HepG2 (cell line): ENCODE measurements around the gene SCFD1. TPM values are rescaled to one million over a fixed set of nuclear protein-coding genes. Genes with fewer than 3 reads are reported as not detected.

Experiments used
- ATAC-seq: fragments of 200-7000 bp; cut with Tn5 transposase; 3 replicates; pipeline ENCODE4 v1.9.1; 2020; ENCODE audit warnings: mild to moderate bottlenecking, moderate library complexity
- BruUV-seq: library from RNA; stranded (reverse); fragments of 400-500 nt; replicated peaks from 2 replicates; lab custom pipeline; 2021; lab: Mats Ljungman, UMichigan
- CTCF ChIA-PET: fragments of 300-600 bp; formaldehyde crosslinking; extraction: SDS; loops from one replicate; lab custom pipeline; 2021; ENCODE audit warnings: low total read pairs, inconsistent platforms, low intra/inter-chr PET ratio; lab: Yijun Ruan, JAX
- POLR2A ChIA-PET: fragments of 350-600 bp; sonication (Branson Sonifier 250); formaldehyde crosslinking; loops from one replicate; lab custom pipeline; 2020; ENCODE audit warnings: antibody characterized with exemption, inconsistent platforms; lab: Yijun Ruan, JAX
- DNase-seq: peaks from one replicate; pipeline ENCODE4 v3.0.0-alpha.2; 2015; ENCODE audit warnings: low spot score
- FAIRE-seq: peaks from 3 replicates; lab custom pipeline; 2011; peaks lifted over from hg19 to GRCh38; lab: Jason Lieb, UNC
- H2AFZ ChIP-seq: one replicate; pipeline ENCODE4 v1.6.1; 2011; ENCODE audit warnings: low read length, inconsistent platforms
- H3K27ac ChIP-seq: fragments of 300-600 bp; 3 replicates; pipeline ENCODE4 v1.8.0; 2011; ENCODE audit warnings: mixed run types, mild to moderate bottlenecking, mixed read lengths, low read length, inconsistent platforms; ENCODE audit not compliant: insufficient read depth; ENCODE audit errors: extremely low read length
- H3K27me3 ChIP-seq, 2 experiments: fragments of 200-600 bp in 1 of 2; 2 replicates in 1 of 2; 3 replicates in 1 of 2; pipeline versions ENCODE4 v1.6.0 to v1.8.0; 2011; ENCODE audit warnings: low read length in 2 of 2, mild to moderate bottlenecking in 2 of 2, moderate library complexity in 2 of 2, inconsistent platforms in 1 of 2; ENCODE audit not compliant: insufficient read depth in 2 of 2, control insufficient read depth in 1 of 2
- H3K36me3 ChIP-seq, 2 experiments: fragments of 200-600 bp in 1 of 2; replicated peaks in 1 of 2; 2 replicates in 1 of 2; 3 replicates in 1 of 2; pipeline versions ENCODE4 v1.5.1 to v1.8.0; 2011; ENCODE audit warnings: low read length in 2 of 2, inconsistent platforms in 1 of 2; ENCODE audit not compliant: insufficient read depth in 2 of 2, control insufficient read depth in 1 of 2
- H3K4me1 ChIP-seq: 2 replicates; pipeline ENCODE4 v1.5.1; 2012; ENCODE audit warnings: low read length, inconsistent platforms; ENCODE audit not compliant: insufficient read depth
- H3K4me2 ChIP-seq: 2 replicates; pipeline ENCODE4 v1.6.0; 2011; ENCODE audit warnings: low read depth, low read length, inconsistent platforms
- H3K4me3 ChIP-seq, 3 experiments: fragments of 200-600 bp in 1 of 3; sonication (generic), shearing (Covaris generic) in 1 of 3; replicated peaks in 1 of 3; 2 replicates each; pipeline ENCODE4 v1.5.1; 2011 to 2016; ENCODE audit warnings: low read length in 3 of 3, inconsistent platforms in 2 of 3, low read depth in 2 of 3, mild to moderate bottlenecking in 2 of 3, control low read depth in 1 of 3, mixed read lengths in 1 of 3; ENCODE audit not compliant: insufficient read depth in 1 of 3
- H3K79me2 ChIP-seq: one replicate; pipeline ENCODE4 v1.6.1; 2011; ENCODE audit warnings: low read length, inconsistent platforms; ENCODE audit not compliant: insufficient read depth
- H3K9ac ChIP-seq: 2 replicates; pipeline ENCODE4 v1.6.0; 2011; ENCODE audit warnings: mild to moderate bottlenecking, low read depth, low read length, inconsistent platforms; ENCODE audit not compliant: insufficient read depth
- H3K9me3 ChIP-seq: 2 replicates; pipeline ENCODE4 v1.5.1; 2012; ENCODE audit warnings: mild to moderate bottlenecking, low read length
- H4K20me1 ChIP-seq: 2 replicates; pipeline ENCODE4 v1.6.0; 2011; ENCODE audit warnings: inconsistent platforms, mild to moderate bottlenecking, low read length, moderate library complexity; ENCODE audit not compliant: insufficient read depth
- ARID5B ChIP-seq: IDR thresholded peaks from 2 replicates; pipeline ENCODE4 v1.4.0; 2020; ENCODE audit warnings: mild to moderate bottlenecking, missing genetic modification reagents
- CEBPB ChIP-seq: IDR thresholded peaks from 2 replicates; pipeline ENCODE4 v1.6.1; 2011; ENCODE audit warnings: low read depth, low read length, improper control_type of control experiment, borderline replicate concordance
- CEBPG ChIP-seq: IDR thresholded peaks from 2 replicates; pipeline ENCODE4 v1.6.1; 2016
- ELF4 ChIP-seq: sonication (generic); formaldehyde crosslinking; IDR thresholded peaks from 2 replicates; pipeline ENCODE4 v1.5.0; 2020; ENCODE audit warnings: missing genetic modification reagents, mild to moderate bottlenecking, moderate library complexity, borderline replicate concordance
- GATAD2A ChIP-seq: IDR thresholded peaks from 2 replicates; pipeline ENCODE4 v1.6.1; 2016
- HMGXB4 ChIP-seq, 2 experiments: sonication (generic) in 1 of 2; formaldehyde crosslinking in 1 of 2; IDR thresholded peaks; 2 replicates each; pipeline versions ENCODE4 v1.4.0 to v1.6.1; 2018 to 2020; ENCODE audit warnings: missing genetic modification reagents in 2 of 2, borderline replicate concordance in 1 of 2, low read depth in 1 of 2, mild to moderate bottlenecking in 1 of 2, missing biosample characterization in 1 of 2
- MXD4 ChIP-seq: IDR thresholded peaks from 2 replicates; pipeline ENCODE4 v1.6.1; 2016; ENCODE audit warnings: mild to moderate bottlenecking, missing biosample characterization, missing genetic modification reagents
- RBM22 ChIP-seq: fragments of 200-400 bp; formaldehyde crosslinking; optimal IDR thresholded peaks from 2 replicates; pipeline ENCODE3; 2017; ENCODE audit warnings: mild to moderate bottlenecking, low read length, moderate library complexity
- ZBTB42 ChIP-seq: sonication (generic); formaldehyde crosslinking; IDR thresholded peaks from 2 replicates; pipeline ENCODE4 v1.5.0; 2020; ENCODE audit warnings: mild to moderate bottlenecking, missing genetic modification reagents
- ZFAT ChIP-seq: sonication (generic); formaldehyde crosslinking; conservative IDR thresholded peaks from 2 replicates; pipeline ENCODE4 v1.8.1; 2023; ENCODE audit warnings: missing genetic modification reagents, inconsistent platforms
- ZNF18 ChIP-seq: sonication (generic); formaldehyde crosslinking; IDR thresholded peaks from 2 replicates; pipeline ENCODE4 v1.8.0; 2022; ENCODE audit warnings: mild to moderate bottlenecking, missing genetic modification reagents; ENCODE audit not compliant: insufficient replicate concordance
- ZNF331 ChIP-seq: sonication (generic); formaldehyde crosslinking; IDR thresholded peaks from 2 replicates; pipeline ENCODE4 v1.4.0; 2020; ENCODE audit warnings: missing genetic modification reagents
- ZNF652 ChIP-seq: IDR thresholded peaks from 2 replicates; pipeline ENCODE4 v1.6.1; 2016; ENCODE audit warnings: low read depth, borderline replicate concordance
- WGBS: methylation state at CpG from one replicate; pipeline ENCODE4 v1.1.6; 2017; ENCODE audit warnings: low lambda C conversion rate; 5-methylcytosine and 5-hydroxymethylcytosine counted together
- in situ Hi-C: cut with HindIII; loops from 2 replicates; pipeline ENCODE4 v1.10.0; 2017; ENCODE audit warnings: low pct_unique_long_range_greater_than_20kb; ENCODE audit not compliant: extremely low pct_ligation_motif_present
- intact Hi-C: fragments of 100-400 bp; cut with micrococcal nuclease; formaldehyde crosslinking; loops from one replicate; pipeline ENCODE4 v1.10.0; 2022; ENCODE audit not compliant: unreplicated experiment
- polyA plus RNA-seq, 8 experiments: library from polyadenylated mRNA; depleted of rRNA in 3 of 8; stranded (reverse) in 7 of 8; unstranded in 1 of 8; fragments of >200 nt; fragmentation: Illumina TruSeq in 4 of 8; extraction: Trizol in 4 of 8; gene quantifications; 2 replicates each; pipeline versions ENCODE4 v1.2.1 to v1.2.3, GENCODE V29; 2011 to 2016; ENCODE audit warnings: low read depth in 4 of 8, missing spikeins in 1 of 8, mixed read lengths in 1 of 8; ENCODE audit not compliant: insufficient read depth in 1 of 8
- total RNA-seq, 5 experiments: library from RNA; depleted of rRNA; stranded (reverse); fragments of >200 nt; fragmentation: Illumina TruSeq; extraction: Trizol; gene quantifications; 2 replicates each; pipeline ENCODE4 v1.2.3, GENCODE V29; 2016; ENCODE audit warnings: low read depth in 1 of 5

The SCFD1 gene
- total and polyA plus RNA-seq, 2 of the 13 experiments (the other 11 are each of a cell fraction or from before 2014, with no cell fraction given), result 235 to 256 TPM

GRCh38 chr14:30651937-30652336, 29.8 kb downstream of the SCFD1 start:
- CTCF ChIA-PET, result no interaction called here
- TF ChIP-seq ELF4 (CRISPR knock-in tag) (no peak), ARID5B (CRISPR knock-in tag) (0 out of 2 replicates have a peak, but pooled peaks have one; percentile 8), HMGXB4 (CRISPR knock-in tag; IDR thresholded peaks at IDR 0.05; ENCODE audit: borderline replicate concordance in 1 of 2, low read depth in 1 of 2) (no peak), MXD4 (no peak), ZNF18 (CRISPR knock-in tag) (peak; percentile 24), RBM22 (peak; percentile 89), ZBTB42 (CRISPR knock-in tag) (no peak), GATAD2A (CRISPR knock-in tag) (0 out of 2 replicates have a peak, but pooled peaks have one; percentile 12), CEBPG (CRISPR knock-in tag) (peak; percentile 57; the same call in 1 of the 2 replicates), ZNF331 (CRISPR knock-in tag) (no peak), ZFAT (CRISPR knock-in tag) (no peak), CEBPB (peak; percentile 65), ZNF652 (CRISPR knock-in tag) (peak; percentile 91)
- TF ChIP-seq, all 625 proteins: peak for 7
- POLR2A ChIA-PET, result no interaction called here
- H3K36me3 ChIP-seq, result peaks cover 36 to 92% of the 10 kb centered on the region in 2 experiments
- in situ Hi-C loops, result no loop called here
- no peak overlapping the region for H3K4me2 ChIP-seq
- H3K4me3 ChIP-seq, result no peak overlapping the region
- WGBS, result 95% methylated on average over 6 of the region's 6 CpGs
- H2AFZ ChIP-seq, result no peak overlapping the region
- no peak overlapping the region for H3K27ac ChIP-seq
- H4K20me1 ChIP-seq, result peaks cover 9% of the 10 kb centered on the region
- intact Hi-C loops, result no loop called here
- peaks cover 8% of the 10 kb centered on the region; the same call in 1 of the 2 replicates for H3K4me1 ChIP-seq
- FAIRE-seq (no peak), ATAC-seq (no peak), DNase-seq (no peak)
- BruUV-seq, result no TSS peak
- H3K79me2 ChIP-seq, result peaks cover 2% of the 10 kb centered on the region
- H3K27me3 ChIP-seq, result no peaks in the 10 kb centered on the region
- H3K9ac ChIP-seq, result no peak overlapping the region
- no peaks in the 10 kb centered on the region for H3K9me3 ChIP-seq
